ENCODE data around the gene PIGW.

PIGW gene

GRCh38 chr17:36532435-36532975 is 2.3 kb upstream of the PIGW start:
- no peak for TF ChIP-seq CTCF (IDR thresholded peaks at IDR 0.05; ENCODE audit: low read depth, low read length, missing control alignments)
- H3K4me3 ChIP-seq (replicated peaks; ENCODE audit: low read depth, low read length): no peak overlapping the region
- DNase-seq (ENCODE audit: extremely low read depth, low read depth): no peak

DNA sequence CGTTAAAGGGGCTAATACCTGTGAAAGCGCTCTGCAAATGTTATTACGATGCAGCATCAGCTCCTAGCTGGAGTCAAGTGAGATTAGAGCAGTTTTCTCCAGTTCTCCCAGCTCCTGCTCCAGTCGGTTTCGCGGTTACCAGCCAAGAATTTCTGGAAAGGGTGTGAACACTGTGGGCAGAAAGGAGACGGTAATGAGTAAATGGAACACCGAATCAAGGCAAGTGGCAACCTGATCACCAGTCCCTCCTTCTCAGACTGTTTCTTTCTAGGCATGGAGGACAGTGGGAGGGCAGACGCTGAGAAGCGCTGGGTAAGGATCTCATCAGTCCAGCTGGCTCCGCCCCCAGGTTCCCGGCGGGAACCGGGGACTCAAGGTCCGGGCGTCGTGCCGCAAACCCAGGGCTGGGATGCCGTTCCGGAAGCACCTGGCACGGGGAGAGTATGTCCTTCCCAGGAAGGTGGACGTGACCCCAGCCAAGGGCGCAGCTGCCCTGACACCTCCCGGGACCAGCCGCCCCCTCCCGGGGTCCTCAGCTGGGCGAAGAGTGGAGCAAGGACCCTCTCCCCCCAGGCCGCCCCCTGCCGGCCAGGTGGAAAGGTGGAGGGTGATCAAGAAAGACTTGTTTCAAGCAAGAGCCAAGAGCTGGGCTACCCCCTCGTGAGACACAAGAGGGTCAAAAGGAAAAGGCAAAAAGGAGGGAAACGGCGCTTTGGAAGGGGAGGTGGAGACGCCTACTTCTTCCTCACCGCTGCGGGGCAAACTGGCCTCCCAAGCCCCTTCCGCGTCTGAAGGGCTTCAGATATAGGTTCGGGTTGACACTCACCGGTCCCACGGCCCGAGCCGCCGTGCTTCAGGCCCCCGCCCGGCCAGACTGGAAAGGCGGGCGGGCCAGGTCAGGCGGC is 600 bp upstream of the PIGW start:
- DNase-seq (ENCODE audit: extremely low read depth, low read depth): no peak
- H3K4me3 ChIP-seq (replicated peaks; ENCODE audit: low read depth, low read length): peak overlapping the region; percentile 75
- TF ChIP-seq CTCF (IDR thresholded peaks at IDR 0.05; ENCODE audit: low read depth, low read length, missing control alignments): peak; percentile 73

GRCh38 chr17:36535669-36536081 is 888 bp downstream of the PIGW start:
- TF ChIP-seq CTCF (IDR thresholded peaks at IDR 0.05; ENCODE audit: low read depth, low read length, missing control alignments): no peak
- no peak for DNase-seq (ENCODE audit: extremely low read depth, low read depth)
- peak overlapping the region; percentile 75 for H3K4me3 ChIP-seq (replicated peaks; ENCODE audit: low read depth, low read length)

DNA sequence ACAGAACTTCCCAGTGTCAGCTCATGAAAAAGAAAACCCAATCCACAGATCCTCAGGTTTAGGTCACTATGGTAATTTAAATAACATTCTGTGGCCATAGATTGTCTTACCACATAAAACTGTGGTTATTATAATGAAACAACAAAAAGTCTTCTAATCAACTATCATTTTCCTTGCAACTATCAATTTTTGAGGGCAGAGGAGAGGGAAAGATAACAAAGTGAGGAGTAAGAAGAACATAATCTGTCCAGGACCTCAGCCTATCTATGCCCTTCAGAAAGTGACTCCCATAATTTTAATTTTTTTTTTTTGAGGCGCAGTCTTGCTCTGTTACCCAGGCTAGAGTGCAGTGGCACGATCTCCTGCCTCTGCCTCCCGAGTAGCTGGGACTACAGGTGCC is 5.9 kb downstream of the PIGW start:
- no peak for TF ChIP-seq CTCF (IDR thresholded peaks at IDR 0.05; ENCODE audit: low read depth, low read length, missing control alignments)
- DNase-seq (ENCODE audit: extremely low read depth, low read depth): no peak
- H3K4me3 ChIP-seq (replicated peaks; ENCODE audit: low read depth, low read length): no peak overlapping the region

DNA sequence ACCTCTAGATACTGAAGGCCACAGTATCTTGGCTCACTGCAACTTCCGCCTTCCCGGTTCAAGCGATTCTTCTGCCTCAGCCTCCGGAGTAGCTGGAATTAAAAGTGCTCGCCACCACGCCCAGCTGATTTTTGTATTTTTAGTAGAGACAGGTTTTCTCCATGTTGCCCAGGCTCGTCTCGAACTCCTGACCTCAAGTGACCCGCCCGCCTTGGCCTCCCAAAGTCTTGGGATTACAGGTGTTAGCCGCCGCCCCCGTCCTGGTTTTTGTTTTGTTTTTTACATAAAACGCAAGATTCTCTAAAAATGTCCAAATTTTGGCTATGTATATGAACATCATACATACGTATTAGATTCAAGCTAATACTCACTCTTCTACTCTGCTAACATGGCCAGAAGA is 8.0 kb downstream of the PIGW start:
- no peak for DNase-seq (ENCODE audit: extremely low read depth, low read depth)
- no peak overlapping the region for H3K4me3 ChIP-seq (replicated peaks; ENCODE audit: low read depth, low read length)
- TF ChIP-seq CTCF (IDR thresholded peaks at IDR 0.05; ENCODE audit: low read depth, low read length, missing control alignments): no peak

GRCh38 chr17:36544044-36544306 is 9.2 kb downstream of the PIGW start:
- TF ChIP-seq CTCF (IDR thresholded peaks at IDR 0.05; ENCODE audit: low read depth, low read length, missing control alignments): no peak
- no peak for DNase-seq (ENCODE audit: extremely low read depth, low read depth)
- peak overlapping the region; percentile 69 for H3K4me3 ChIP-seq (replicated peaks; ENCODE audit: low read depth, low read length)

Data from HFF-Myc (cell line).